Stimulated activated CD4-positive, alpha-beta T cell treated with anti-CD3 and anti-CD28 coated beads, Interleukin-4, amount 100 ng/mL, for 1 hour (primary cell): ENCODE data around the gene SPDYE2.
"Not testable (repeated sequence)": the region's sequence is repeated elsewhere in the genome, so short reads cannot be mapped to it uniquely, and the experiment has no call there.

Source experiments
- DNase-seq: peaks from one replicate; pipeline ENCODE4 v3.0.0-alpha.2; 2020

SPDYE2 gene

GRCh38 chr7:102540604-102541003 is 10.4 kb upstream of the SPDYE2 start:
- DNase-seq, result not testable (repeated sequence)

- not testable (repeated sequence) for DNase-seq
These were observed 8.9 kb upstream of the SPDYE2 start for GRCh38 chr7:102542083-102542482.

- not testable (repeated sequence) for DNase-seq
These were observed 8.3 kb upstream of the SPDYE2 start for GRCh38 chr7:102542771-102543170.

GRCh38 chr7:102543596-102543995 is 7.4 kb upstream of the SPDYE2 start, which contains the start of gene UPK3BL2:
Gene UPK3BL2, minus strand, starts transcription at chr7:102543696. Its CDS starts 60 bp downstream, at chr7:102543636.
- not testable (repeated sequence) for DNase-seq

GRCh38 chr7:102544372-102544771 is 6.7 kb upstream of the SPDYE2 start:
- DNase-seq, result not testable (repeated sequence)

GRCh38 chr7:102545288-102545687 is 5.7 kb upstream of the SPDYE2 start:
- DNase-seq, result not testable (repeated sequence)

GRCh38 chr7:102546353-102546752 is 4.7 kb upstream of the SPDYE2 start:
- not testable (repeated sequence) for DNase-seq

GRCh38 chr7:102568620-102569019 is 17.6 kb downstream of the SPDYE2 start:
- DNase-seq, result not testable (repeated sequence)

- DNase-seq, result peak; percentile 100
These were observed 21.5 kb downstream of the SPDYE2 start, which contains the start of gene POLR2J3 for GRCh38 chr7:102572261-102573239. Gene POLR2J3, minus strand, starts transcription at chr7:102572583. Its CDS starts 62 bp downstream, at chr7:102572521.

GRCh38 chr7:102574607-102575006 is 23.6 kb downstream of the SPDYE2 start:
- DNase-seq, result not testable (repeated sequence)

- not testable (repeated sequence) for DNase-seq
These were observed 25.3 kb downstream of the SPDYE2 start for GRCh38 chr7:102576363-102576762.

GRCh38 chr7:102577315-102578240 is 26.6 kb downstream of the SPDYE2 start:
- DNase-seq, result not testable (repeated sequence)

GRCh38 chr7:102578486-102578885 is 27.5 kb downstream of the SPDYE2 start:
- DNase-seq, result not testable (repeated sequence)

GRCh38 chr7:102581722-102582121 is 30.7 kb downstream of the SPDYE2 start:
- not testable (repeated sequence) for DNase-seq

- DNase-seq, result not testable (repeated sequence)
These were observed 32.5 kb downstream of the SPDYE2 start for GRCh38 chr7:102583495-102583894.

- not testable (repeated sequence) for DNase-seq
These were observed 38.8 kb downstream of the SPDYE2 start for GRCh38 chr7:102589857-102590256.

- DNase-seq, result peak; percentile 15
These were observed 41.5 kb downstream of the SPDYE2 start for GRCh38 chr7:102592477-102593019.

- not testable (repeated sequence) for DNase-seq
These were observed 42.8 kb downstream of the SPDYE2 start for GRCh38 chr7:102593637-102594334.

GRCh38 chr7:102596036-102596435 is 45.0 kb downstream of the SPDYE2 start:
- not testable (repeated sequence) for DNase-seq

GRCh38 chr7:102599699-102600098 is 48.7 kb downstream of the SPDYE2 start:
- not testable (repeated sequence) for DNase-seq

- not testable (repeated sequence) for DNase-seq
These were observed 51.3 kb downstream of the SPDYE2 start for GRCh38 chr7:102602317-102602716.
